Measurements from ENCODE around the gene MTUS2.

The MTUS2 gene

GRCh38 chr13:29514720-29515310 is 694.7 kb downstream of the MTUS2 start:
- no peak for DNase-seq

- no peak for DNase-seq
Measured at GRCh38 chr13:29515372-29515771, 695.2 kb downstream of the MTUS2 start.

GRCh38 chr13:29516012-29516411 is 695.9 kb downstream of the MTUS2 start:
- DNase-seq, result no peak

DNA sequence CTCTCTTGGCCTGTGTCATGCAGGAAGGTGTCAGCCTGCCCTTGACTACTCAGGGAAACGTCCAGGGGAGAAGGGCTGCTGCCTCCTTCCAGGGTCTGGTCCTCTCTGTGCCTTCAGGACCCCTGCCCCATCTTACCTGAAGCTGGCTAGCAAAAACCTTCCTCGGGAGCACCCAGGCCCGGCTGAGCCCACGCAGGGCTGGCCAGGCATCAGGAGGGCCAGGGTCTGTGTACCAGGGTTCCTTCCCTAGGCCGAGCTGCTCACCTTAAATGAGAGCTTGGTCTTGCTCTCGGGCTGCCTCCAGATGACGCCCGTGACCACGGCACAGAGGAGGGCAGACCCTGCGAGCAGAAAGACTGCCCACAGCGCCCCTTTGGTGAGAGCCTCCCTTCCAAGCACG is 696.7 kb downstream of the MTUS2 start:
- DNase-seq, result no peak

DNA sequence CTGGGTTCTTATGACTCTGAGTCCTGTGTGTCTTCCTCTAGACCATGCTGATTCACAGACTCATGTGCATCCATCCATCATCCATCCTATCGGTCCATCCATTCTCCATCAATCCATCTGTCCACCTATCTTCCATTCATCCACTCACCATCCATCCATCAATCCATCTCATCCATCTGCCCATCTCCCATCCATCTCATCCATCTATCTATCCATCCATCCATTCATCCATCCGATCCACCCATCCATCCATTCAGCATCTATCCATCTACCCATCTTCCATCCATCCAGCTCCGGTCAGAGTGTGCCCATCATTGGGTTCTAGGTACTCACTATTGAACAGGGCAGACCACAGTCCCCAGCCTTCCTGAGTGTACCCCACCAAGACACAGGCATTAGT is 699.8 kb downstream of the MTUS2 start:
- no peak for DNase-seq

- DNase-seq, result no peak
Measured at GRCh38 chr13:29520671-29521070, 700.5 kb downstream of the MTUS2 start.

- no peak for DNase-seq
Measured at GRCh38 chr13:29521336-29521735, 701.2 kb downstream of the MTUS2 start.

GRCh38 chr13:29522044-29522685 is 702.0 kb downstream of the MTUS2 start:
- no peak for DNase-seq

DNA sequence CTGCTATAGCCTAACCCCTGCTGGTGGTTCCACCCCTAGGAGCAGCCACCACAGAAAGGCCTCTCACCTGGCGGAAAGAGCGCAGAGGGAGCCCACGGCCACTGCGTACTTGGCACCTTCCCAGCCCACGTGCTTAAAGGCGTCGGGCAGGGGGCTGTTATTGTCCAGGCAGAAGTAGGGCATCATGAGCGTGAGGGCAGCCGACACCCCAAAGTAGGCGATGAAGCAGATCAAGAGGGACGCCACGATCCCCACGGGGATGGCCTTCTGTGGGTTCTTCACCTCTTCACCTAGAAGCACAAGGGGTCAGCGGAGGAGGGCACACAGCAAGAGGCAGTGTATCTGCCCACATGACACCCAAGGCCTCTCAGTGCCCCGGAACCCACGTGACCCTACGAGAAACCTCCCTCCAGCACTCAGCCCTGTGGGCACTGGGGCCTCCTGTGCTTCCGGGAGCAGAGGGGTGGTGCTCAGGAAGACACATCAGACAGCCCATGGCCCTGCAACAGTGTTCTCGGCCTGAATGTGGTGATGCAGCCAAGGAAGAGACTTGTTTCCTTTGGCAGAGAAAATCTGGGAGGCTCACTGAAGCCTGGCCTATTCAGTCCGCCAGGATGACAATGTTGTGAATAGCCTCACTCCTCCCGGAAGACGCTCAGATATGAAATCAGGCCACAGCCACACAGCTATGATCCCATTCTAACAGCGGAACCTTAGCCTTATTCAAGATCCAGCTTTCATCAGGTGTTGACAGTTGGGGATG is 703.2 kb downstream of the MTUS2 start:
- no peak for DNase-seq

GRCh38 chr13:29524176-29524575 is 704.0 kb downstream of the MTUS2 start:
- DNase-seq, result no peak

- DNase-seq, result no peak
Measured at GRCh38 chr13:29524641-29525040, 704.5 kb downstream of the MTUS2 start.

DNA sequence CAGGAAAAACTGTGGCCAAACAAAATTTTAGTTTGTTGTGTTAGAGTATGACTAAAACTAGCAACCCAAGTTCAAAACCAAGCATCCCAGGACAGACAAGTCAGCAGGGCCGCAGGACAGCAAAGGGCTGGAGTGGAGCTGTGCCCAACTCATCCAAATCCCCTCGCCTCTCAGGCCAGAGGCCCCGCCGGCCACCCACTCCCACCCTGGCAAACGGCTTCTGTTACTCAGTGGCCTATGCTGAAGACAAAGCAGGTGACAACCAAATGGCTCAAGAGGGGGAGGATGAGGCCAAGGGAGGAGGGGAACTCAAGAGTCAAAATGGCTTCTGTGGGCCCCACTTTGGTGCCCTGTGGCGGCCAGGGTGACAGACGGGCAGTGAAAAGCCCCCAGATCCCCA is 705.6 kb downstream of the MTUS2 start:
- no peak for DNase-seq

- DNase-seq, result no peak
Measured at GRCh38 chr13:29526741-29527140, 706.6 kb downstream of the MTUS2 start.

DNA sequence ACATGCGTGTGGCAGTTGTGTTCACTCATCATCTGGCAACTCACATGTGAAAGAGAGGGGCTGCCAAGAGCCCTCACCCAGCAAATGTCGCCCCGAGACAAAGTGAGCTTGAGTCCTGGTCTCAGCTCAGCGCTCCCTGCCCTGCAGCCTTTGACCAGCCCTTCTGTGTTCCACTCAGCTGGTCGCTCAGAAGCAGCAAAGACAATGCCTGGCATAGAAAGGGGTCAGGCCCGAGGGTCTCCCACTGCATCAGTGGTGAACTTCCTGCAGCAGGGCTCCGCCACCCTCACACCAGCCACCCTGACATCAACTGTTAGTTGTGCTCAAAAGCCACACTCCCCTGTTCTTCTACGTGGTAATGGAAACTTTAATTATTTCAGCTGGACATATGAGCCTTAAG is 707.4 kb downstream of the MTUS2 start:
- no peak for DNase-seq

DNA sequence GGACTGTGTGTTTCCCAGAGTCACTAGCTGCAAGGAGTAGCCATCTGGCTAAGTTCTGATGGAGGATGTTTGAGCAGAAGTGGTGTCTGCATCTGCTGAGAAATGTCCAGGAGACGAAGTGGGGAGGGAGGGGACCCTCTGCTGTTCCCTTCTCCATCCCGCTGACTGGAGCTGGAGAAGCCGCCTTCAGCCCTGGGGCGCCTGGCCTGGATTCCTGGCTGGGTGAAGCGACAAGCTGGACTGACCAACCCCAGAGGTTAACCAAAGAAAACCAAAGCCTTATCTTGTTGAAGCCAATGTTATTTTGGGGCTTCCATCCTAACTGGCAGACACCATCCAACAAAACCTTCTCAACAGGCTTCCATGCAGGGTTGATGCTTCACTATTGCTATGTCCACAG is 707.8 kb downstream of the MTUS2 start:
- no peak for DNase-seq

DNA sequence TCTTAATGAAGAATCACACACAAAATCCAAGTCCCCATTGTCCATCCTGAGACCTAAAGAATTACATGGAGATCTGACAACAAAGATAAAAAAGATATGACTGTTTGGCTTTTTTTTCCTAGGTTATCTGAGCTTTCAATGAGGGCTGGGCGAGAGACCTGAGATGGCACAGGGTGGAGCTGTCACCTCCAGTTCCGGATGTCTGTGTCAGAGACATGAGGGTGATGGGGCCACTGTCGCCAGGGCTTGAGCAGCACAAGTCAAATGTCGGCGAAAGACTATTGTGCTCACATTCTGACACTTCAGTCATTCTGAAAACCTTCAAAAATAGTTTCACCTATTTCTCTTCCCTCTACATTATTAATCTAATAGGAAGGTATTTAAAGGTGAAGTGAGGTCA is 709.6 kb downstream of the MTUS2 start:
- no peak for DNase-seq

GRCh38 chr13:29530901-29531300 is 710.8 kb downstream of the MTUS2 start:
- no peak for DNase-seq

- DNase-seq, result no peak
Measured at GRCh38 chr13:29532116-29532515, 712.0 kb downstream of the MTUS2 start.

DNA sequence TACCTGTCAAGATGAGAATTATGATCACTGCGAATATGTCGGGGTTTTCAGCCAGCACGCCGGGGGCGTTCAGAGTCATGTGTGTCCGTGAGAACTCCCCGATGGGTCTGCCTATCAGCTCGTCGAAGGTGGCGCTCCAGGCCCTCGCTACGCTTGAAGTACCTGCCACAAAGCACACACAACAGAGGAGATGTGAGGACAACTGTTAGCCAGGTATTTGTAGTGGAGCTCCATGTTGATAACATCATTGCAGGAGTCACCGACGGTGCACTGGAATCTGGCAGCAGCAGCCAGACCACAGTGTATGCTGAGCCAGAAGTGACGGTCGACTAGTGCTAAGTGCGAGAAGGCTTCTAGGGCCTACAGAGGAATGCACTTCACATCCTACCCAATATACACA is 712.7 kb downstream of the MTUS2 start:
- DNase-seq, result no peak

DNA sequence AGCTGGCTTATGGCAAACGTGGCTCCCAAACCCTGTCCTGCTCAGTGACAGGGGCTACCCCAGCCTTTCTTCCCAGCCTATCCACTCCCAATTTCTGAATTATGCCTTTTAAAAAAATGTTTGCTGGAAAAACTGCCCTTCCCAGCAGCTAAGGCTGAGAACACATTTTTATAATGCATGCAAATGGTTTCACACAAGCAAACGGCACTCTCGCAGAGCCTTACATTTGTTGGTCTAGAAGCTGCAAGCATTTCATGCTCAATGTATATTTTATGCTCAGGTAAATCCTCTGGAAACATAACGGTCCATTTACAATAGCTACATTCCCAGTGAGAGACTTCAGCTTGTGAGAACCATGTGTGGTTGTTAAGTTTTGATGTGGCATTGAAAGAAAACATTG is 713.9 kb downstream of the MTUS2 start:
- DNase-seq, result no peak

GRCh38 chr13:29535663-29536655 is 715.8 kb downstream of the MTUS2 start:
- no peak for DNase-seq

DNA sequence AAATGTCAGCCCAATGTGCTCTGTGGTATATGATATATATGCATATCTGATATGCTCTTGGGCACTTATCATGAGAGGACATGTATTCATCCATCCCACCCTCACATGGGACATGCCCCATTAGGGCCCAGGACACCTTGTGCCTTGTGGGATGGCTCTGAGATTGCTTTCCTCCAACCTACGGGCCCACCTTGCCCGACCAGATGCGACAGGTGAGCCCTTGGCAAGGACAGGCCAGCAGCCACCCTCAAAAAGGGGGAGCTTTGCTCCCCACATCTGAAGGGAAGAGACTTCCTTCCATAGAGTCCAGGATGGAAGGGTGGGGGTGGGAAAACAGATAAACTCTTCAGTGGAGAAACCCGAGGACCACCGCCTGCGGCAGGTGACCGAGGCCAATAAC is 716.7 kb downstream of the MTUS2 start:
- DNase-seq, result no peak
